ENCODE data around the gene ANGPT4.

- TF ChIP-seq, protein P1, sequence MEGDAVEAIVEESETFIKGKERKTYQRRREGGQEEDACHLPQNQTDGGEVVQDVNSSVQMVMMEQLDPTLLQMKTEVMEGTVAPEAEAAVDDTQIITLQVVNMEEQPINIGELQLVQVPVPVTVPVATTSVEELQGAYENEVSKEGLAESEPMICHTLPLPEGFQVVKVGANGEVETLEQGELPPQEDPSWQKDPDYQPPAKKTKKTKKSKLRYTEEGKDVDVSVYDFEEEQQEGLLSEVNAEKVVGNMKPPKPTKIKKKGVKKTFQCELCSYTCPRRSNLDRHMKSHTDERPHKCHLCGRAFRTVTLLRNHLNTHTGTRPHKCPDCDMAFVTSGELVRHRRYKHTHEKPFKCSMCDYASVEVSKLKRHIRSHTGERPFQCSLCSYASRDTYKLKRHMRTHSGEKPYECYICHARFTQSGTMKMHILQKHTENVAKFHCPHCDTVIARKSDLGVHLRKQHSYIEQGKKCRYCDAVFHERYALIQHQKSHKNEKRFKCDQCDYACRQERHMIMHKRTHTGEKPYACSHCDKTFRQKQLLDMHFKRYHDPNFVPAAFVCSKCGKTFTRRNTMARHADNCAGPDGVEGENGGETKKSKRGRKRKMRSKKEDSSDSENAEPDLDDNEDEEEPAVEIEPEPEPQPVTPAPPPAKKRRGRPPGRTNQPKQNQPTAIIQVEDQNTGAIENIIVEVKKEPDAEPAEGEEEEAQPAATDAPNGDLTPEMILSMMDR (IDR thresholded peaks at IDR 0.05 in 4 of 5, conservative IDR thresholded peaks at IDR 0.05 in 1 of 5): no peak
- TF ChIP-seq POLR2A (IDR thresholded peaks at IDR 0.05): no peak
These were observed 28.8 kb upstream of the ANGPT4 start for GRCh38 chr20:944774-945410.

Data from gastrocnemius medialis (tissue), 4 donors.